ENCODE results near the gene PARP15. TPM values are rescaled to one million over a fixed set of nuclear protein-coding genes. Genes with fewer than 3 reads are reported as not detected.

PARP15 gene
- total RNA-seq, 1 donor from 2014 or later: not detected

GRCh38 chr3:122687298-122687697 lies 109.8 kb downstream of the PARP15 start:
- H3K4me1 ChIP-seq: peaks cover 0 to 5% of the 10 kb centered on the region in 2 donors
- no peak for TF ChIP-seq CTCF (IDR thresholded peaks at IDR 0.05)
- H3K4me3 ChIP-seq: no peak overlapping the region
- intact Hi-C loops (cut with DNase I): no loop called here
- H3K27ac ChIP-seq: no peak overlapping the region
- H3K27me3 ChIP-seq: no peaks in the 10 kb centered on the region
- no peak for DNase-seq (ENCODE audit: low spot score in 2 of 2)
- H3K9me3 ChIP-seq: no peaks in the 10 kb centered on the region
- peaks cover 19 to 33% of the 10 kb centered on the region in 2 donors for H3K36me3 ChIP-seq

Other genes with a start within 250 kb of the PARP15 start
- gene MIX23, start 194.4 kb upstream of the PARP15 start, total RNA-seq: not detected
- gene FAM162A, start 193.5 kb upstream of the PARP15 start, total RNA-seq: 17.1 TPM
- gene WDR5B, start 161.6 kb upstream of the PARP15 start, total RNA-seq: 1.8 TPM
- 21.1 TPM for gene KPNA1, start 62.7 kb upstream of the PARP15 start, total RNA-seq
- 8.1 TPM for gene PARP9, start 13.3 kb upstream of the PARP15 start, total RNA-seq
- gene DTX3L, start 13.3 kb upstream of the PARP15 start, total RNA-seq: 22.4 TPM
- 58.8 TPM for gene PARP14, start 103.2 kb downstream of the PARP15 start, total RNA-seq
- gene HSPBAP1, start 216.2 kb downstream of the PARP15 start, total RNA-seq: 2.4 TPM
- 3.2 TPM for gene SLC49A4, start 217.4 kb downstream of the PARP15 start, total RNA-seq

All from ascending aorta (tissue), 2 donors.